GM12872 (cell line): ENCODE measurements around the gene ALG2.

Experiments used
- TF ChIP-seq, protein P1 (sequence below): IDR thresholded peaks from 3 replicates; pipeline ENCODE4 v1.5.1; 2011; ENCODE audit warnings: low read depth, mild to moderate bottlenecking, low read length, moderate library complexity; ENCODE audit not compliant: insufficient read depth

ALG2 gene

DNA sequence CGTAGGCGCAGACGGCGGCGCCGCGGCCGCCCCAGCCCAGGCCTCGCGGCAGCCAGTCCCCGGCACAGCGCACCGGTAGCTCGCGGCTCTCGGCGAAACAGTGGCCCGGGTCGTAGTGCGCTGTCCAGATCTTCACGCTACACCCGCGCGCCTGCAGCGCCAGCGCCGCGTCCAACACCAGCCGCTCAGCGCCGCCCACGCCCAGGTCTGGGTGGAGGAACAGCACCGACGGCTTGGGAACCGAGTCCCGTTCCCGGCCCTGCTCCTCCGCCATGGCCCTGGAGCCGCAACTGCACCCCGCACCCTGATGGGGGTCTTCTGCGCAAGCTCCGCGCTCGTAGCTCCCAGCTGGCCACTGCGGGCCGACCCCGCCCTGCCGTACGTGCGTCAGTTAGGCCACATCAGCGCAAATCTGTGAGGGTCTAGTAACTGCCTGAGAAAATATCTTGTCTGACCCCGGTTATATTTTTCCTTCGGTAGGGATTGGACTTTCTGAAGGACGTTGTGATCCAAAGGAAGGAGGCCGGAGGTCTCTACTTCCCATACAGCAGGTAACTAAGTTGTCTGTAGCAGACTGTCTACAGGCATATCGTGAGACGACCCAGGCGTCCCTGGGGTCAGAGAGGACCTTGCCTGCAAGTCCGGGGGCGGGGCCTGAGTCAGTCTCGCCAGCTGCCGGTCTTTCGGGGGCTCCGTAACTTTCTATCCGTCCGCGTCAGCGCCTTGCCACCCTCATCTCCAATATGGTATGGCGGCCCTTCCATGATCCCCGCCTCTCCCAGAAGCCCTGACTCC lies at the start of gene ALG2, which contains the start of gene SEC61B:
Gene ALG2 (minus strand): TSS at position 322 of the 795 bp plus-strand sequence. CDS start 48 bp downstream, at position 274.
Gene SEC61B (plus strand): TSS at position 662 of the 795 bp plus-strand sequence. CDS start 82 bp downstream, at position 744.
- TF ChIP-seq, protein P1, sequence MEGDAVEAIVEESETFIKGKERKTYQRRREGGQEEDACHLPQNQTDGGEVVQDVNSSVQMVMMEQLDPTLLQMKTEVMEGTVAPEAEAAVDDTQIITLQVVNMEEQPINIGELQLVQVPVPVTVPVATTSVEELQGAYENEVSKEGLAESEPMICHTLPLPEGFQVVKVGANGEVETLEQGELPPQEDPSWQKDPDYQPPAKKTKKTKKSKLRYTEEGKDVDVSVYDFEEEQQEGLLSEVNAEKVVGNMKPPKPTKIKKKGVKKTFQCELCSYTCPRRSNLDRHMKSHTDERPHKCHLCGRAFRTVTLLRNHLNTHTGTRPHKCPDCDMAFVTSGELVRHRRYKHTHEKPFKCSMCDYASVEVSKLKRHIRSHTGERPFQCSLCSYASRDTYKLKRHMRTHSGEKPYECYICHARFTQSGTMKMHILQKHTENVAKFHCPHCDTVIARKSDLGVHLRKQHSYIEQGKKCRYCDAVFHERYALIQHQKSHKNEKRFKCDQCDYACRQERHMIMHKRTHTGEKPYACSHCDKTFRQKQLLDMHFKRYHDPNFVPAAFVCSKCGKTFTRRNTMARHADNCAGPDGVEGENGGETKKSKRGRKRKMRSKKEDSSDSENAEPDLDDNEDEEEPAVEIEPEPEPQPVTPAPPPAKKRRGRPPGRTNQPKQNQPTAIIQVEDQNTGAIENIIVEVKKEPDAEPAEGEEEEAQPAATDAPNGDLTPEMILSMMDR = no peak

- TF ChIP-seq, protein P1 = no peak
Observed at GRCh38 chr9:99270491-99270890, 48.7 kb upstream of the ALG2 start.

- TF ChIP-seq, protein P1 = no peak
Observed at GRCh38 chr9:99269416-99269815, 47.7 kb upstream of the ALG2 start.

DNA sequence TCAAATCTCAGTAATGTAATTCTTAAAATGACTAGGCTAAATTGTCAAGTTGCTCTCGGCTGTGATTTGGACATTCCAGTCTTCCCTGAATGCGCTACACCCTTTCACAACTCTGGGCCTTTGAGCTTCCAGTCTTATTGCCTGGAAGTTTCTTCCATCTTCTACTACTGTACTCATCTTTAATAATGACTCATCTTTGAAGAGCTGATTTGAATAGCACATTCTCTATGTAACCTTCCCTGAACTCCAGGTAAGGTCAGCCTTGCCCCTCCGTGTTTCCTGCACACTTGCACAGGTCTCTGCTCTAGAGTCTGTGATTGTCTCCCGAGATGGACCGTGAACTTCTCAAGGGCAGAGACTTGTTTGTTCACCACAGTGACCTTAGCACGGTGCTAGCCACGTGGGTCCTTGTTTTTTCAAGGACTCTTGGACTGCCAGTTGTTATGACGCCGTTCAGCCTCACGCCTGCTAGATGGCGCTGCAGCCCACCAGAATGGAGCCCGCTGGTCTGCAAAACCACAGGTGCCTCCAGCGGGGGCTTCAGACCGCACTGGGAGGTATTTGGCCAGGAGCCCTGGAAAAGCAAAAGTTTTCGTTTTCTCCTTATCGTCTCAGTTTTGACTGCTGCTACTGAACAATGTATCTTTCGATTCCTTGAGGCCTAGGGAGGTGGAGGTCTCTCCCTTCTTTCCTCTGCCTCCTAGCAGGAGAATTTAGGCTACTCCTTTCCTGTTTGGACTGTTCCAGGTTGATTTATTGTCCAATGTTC lies 44.7 kb upstream of the ALG2 start:
- TF ChIP-seq, protein P1 = peak; percentile 93

DNA sequence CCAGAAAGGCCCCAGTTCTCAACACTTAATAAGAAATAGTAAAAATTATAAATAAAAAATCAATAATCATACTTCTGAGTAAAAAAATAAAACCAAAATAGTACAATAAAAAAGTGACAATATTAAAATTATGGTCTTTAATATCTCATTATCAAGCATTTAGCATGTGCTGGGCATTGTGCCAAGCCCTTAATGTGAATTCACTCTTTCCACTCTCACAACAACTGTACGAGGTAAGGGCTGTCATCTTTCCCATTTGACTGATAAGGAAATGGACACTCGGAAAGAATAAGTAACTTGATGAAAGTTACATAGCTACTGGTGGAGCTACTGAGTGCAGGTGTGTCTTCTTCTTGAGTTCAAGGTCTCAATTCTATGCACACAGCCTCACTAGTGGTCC lies 43.9 kb upstream of the ALG2 start:
- TF ChIP-seq, protein P1 = no peak

DNA sequence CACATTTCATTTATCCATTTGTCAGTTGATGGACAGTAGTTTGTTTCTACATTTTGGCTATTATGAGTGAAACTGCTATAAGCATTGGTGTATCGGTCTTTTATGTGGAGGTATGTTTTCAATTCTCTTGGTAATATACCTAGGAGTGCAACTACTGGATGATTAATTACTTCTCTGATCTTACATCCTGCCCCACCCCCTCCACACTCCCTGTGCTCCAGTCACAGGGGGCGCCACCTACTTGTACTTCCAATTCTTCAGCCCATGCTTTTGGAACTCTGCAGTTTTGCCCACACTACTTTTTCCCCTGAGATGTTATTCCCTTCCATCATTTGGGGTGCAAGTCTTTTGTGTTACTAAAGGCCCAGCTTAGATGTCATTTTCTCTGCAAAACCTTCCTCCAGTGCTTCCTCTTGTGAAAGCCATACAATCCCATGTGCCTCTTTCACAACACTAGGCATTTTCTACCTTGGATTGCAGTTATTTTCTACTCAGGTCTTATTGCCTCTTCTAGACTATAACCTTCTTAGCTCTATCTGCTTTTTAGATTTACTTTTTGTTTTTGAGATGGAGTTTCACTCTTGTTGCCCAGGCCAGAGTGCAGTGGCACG lies 42.4 kb upstream of the ALG2 start:
- TF ChIP-seq, protein P1 = peak; percentile 29; the same call in 2 of the 3 replicates

DNA sequence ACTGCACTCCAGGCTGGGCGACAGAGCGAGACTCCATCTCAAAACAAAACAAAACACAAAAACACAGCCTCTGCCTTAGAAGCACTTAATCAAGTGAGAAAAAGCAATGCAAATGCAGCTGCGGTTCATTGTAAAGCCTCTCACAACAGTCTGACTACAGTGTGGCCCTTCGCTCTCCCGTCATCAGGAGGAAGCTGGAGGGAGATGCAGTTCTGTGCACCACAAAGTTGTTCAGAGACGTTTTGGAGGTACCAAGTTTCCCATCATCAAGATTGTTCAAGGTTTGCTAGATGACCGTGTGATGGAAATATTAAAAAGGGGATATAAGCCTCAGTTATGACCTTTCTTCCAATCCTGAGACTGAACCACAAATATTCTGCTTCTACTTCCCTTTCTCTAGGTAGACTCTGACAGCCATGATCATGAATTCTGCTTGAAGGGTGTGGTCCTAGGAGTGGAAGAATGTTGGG lies 41.2 kb upstream of the ALG2 start:
- TF ChIP-seq, protein P1 = no peak
